Caco-2 (cell line): ENCODE results near the gene SNCA. TPM values are rescaled to one million over a fixed set of nuclear protein-coding genes. Genes with fewer than 3 reads are reported as not detected.

Experiments used
- BruUV-seq: library from RNA; stranded (reverse); fragments of 400-500 nt; replicated peaks from 2 replicates; lab custom pipeline; 2021; lab: Mats Ljungman, UMichigan
- CTCF ChIA-PET: fragments of 300-600 bp; sonication (Branson Sonifier 250); formaldehyde crosslinking; loops from one replicate; lab custom pipeline; 2022; ENCODE audit warnings: antibody characterized with exemption; lab: Charles Lee
- POLR2A ChIA-PET: fragments of 300-600 bp; sonication (Branson Sonifier 250); formaldehyde crosslinking; loops from one replicate; lab custom pipeline; 2022; ENCODE audit warnings: antibody characterized with exemption; lab: Charles Lee
- DNase-seq, 2 experiments: peaks; one replicate each; pipeline versions ENCODE4 v3.0.0 to v3.0.0-alpha.2; 2020 to 2022
- H3K27me3 ChIP-seq: replicated peaks from 2 replicates; pipeline ENCODE4 v1.6.0; 2011; ENCODE audit warnings: low read length; ENCODE audit not compliant: control insufficient read depth, insufficient read depth
- H3K36me3 ChIP-seq: 2 replicates; pipeline ENCODE4 v1.5.1; 2011; ENCODE audit warnings: low read length; ENCODE audit not compliant: control insufficient read depth, insufficient read depth
- H3K4me1 ChIP-seq: fragments of 250-450 bp; sonication (Bioruptor Pico); 2 replicates; pipeline ENCODE4 v1.5.1; 2020; ENCODE audit warnings: mild to moderate bottlenecking
- H3K4me3 ChIP-seq: 2 replicates; pipeline ENCODE4 v1.5.1; 2011; ENCODE audit warnings: low read depth, mild to moderate bottlenecking, control low read depth, low read length
- H3K9me3 ChIP-seq: fragments of 250-450 bp; sonication (Bioruptor Pico); 2 replicates; pipeline ENCODE4 v1.5.1; 2020; ENCODE audit warnings: mild to moderate bottlenecking, moderate library complexity
- H3K27ac Mint-ChIP-seq: one replicate; pipeline ENCODE4 v1.8.0; 2022; ENCODE audit warnings: mixed read lengths; ENCODE audit not compliant: unreplicated experiment
- H3K27me3 Mint-ChIP-seq: one replicate; pipeline ENCODE4 v1.8.0; 2022; ENCODE audit warnings: mixed read lengths; ENCODE audit not compliant: insufficient read depth, unreplicated experiment
- H3K36me3 Mint-ChIP-seq: one replicate; pipeline ENCODE4 v1.8.0; 2022; ENCODE audit warnings: mild to moderate bottlenecking, mixed read lengths; ENCODE audit not compliant: insufficient read depth, unreplicated experiment
- H3K4me1 Mint-ChIP-seq: one replicate; pipeline ENCODE4 v1.8.0; 2022; ENCODE audit warnings: low read depth, mixed read lengths; ENCODE audit not compliant: unreplicated experiment
- H3K4me3 Mint-ChIP-seq: one replicate; pipeline ENCODE4 v1.8.0; 2022; ENCODE audit warnings: mild to moderate bottlenecking, moderate library complexity, mixed read lengths; ENCODE audit not compliant: unreplicated experiment
- H3K9me3 Mint-ChIP-seq: one replicate; pipeline ENCODE4 v1.8.0; 2022; ENCODE audit warnings: mixed read lengths; ENCODE audit not compliant: unreplicated experiment
- intact Hi-C: fragments of 100-400 bp; cut with micrococcal nuclease; formaldehyde crosslinking; loops from one replicate; pipeline ENCODE4 v1.10.0; 2022; ENCODE audit not compliant: unreplicated experiment
- total RNA-seq: library from RNA; stranded (reverse); gene quantifications from 2 replicates; pipeline ENCODE4 v1.2.3, GENCODE V29; 2022
- TF ChIP-seq, protein P1 (sequence below), 2 experiments: fragments of 200-600 bp in 1 of 2; IDR thresholded peaks; 1 replicate in 1 of 2; 2 replicates in 1 of 2; pipeline versions ENCODE4 v1.5.1 to v1.8.0; 2011 to 2022; ENCODE audit warnings: antibody characterized with exemption in 1 of 2, control low read depth in 1 of 2, inconsistent platforms in 1 of 2, low read depth in 1 of 2, low read length in 1 of 2, mild to moderate bottlenecking in 1 of 2, moderate library complexity in 1 of 2; ENCODE audit not compliant: insufficient read depth in 1 of 2, severe bottlenecking in 1 of 2, unreplicated experiment in 1 of 2

Gene SNCA
- total RNA-seq, 1 experiment from 2014 or later = 8.4 TPM

DNA sequence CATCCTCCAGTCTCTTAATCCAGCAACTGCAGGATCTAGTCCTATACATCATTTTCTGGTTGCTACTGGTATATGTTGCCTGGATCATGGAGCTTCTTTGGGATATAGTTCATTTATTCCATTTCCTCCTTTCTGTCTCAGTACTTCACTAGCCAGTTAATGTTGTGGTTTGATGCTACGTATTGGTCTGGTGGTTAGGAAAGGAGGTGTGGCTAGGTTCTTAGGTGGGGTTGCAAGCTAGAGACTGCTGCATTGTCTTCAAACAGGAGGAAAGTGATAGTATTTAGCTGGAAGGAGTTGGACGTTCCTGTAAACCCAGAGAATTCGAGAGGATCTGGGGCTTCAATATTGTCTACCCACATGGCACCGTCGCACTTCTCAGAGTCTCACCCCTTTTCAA lies 129.5 kb downstream of the SNCA start:
- no peaks in the 10 kb centered on the region for H3K27me3 ChIP-seq
- no peak for DNase-seq
- Mint-ChIP-seq H3K27me3 (no peaks in the 10 kb centered on the region), H3K36me3 (no peaks in the 10 kb centered on the region), H3K4me1 (peaks cover 7% of the 10 kb centered on the region), H3K9me3 (no peaks in the 10 kb centered on the region), H3K27ac (no peak overlapping the region), H3K4me3 (no peak overlapping the region)
- TF ChIP-seq, protein P1, sequence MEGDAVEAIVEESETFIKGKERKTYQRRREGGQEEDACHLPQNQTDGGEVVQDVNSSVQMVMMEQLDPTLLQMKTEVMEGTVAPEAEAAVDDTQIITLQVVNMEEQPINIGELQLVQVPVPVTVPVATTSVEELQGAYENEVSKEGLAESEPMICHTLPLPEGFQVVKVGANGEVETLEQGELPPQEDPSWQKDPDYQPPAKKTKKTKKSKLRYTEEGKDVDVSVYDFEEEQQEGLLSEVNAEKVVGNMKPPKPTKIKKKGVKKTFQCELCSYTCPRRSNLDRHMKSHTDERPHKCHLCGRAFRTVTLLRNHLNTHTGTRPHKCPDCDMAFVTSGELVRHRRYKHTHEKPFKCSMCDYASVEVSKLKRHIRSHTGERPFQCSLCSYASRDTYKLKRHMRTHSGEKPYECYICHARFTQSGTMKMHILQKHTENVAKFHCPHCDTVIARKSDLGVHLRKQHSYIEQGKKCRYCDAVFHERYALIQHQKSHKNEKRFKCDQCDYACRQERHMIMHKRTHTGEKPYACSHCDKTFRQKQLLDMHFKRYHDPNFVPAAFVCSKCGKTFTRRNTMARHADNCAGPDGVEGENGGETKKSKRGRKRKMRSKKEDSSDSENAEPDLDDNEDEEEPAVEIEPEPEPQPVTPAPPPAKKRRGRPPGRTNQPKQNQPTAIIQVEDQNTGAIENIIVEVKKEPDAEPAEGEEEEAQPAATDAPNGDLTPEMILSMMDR (IDR thresholded peaks at IDR 0.05; ENCODE audit: insufficient read depth in 1 of 2, low read depth in 1 of 2, low read length in 1 of 2, severe bottlenecking in 1 of 2, unreplicated experiment in 1 of 2) = no peak
- ChIA-PET POLR2A (no interaction called here), CTCF (no interaction called here)
- H3K4me3 ChIP-seq = no peak overlapping the region
- no peaks in the 10 kb centered on the region for H3K9me3 ChIP-seq
- H3K4me1 ChIP-seq = 0 out of 2 replicates have a peak, but pooled peaks cover 5% of the 10 kb centered on the region
- intact Hi-C loops = no loop called here
- H3K36me3 ChIP-seq = no peaks in the 10 kb centered on the region
- no TSS peak for BruUV-seq

DNA sequence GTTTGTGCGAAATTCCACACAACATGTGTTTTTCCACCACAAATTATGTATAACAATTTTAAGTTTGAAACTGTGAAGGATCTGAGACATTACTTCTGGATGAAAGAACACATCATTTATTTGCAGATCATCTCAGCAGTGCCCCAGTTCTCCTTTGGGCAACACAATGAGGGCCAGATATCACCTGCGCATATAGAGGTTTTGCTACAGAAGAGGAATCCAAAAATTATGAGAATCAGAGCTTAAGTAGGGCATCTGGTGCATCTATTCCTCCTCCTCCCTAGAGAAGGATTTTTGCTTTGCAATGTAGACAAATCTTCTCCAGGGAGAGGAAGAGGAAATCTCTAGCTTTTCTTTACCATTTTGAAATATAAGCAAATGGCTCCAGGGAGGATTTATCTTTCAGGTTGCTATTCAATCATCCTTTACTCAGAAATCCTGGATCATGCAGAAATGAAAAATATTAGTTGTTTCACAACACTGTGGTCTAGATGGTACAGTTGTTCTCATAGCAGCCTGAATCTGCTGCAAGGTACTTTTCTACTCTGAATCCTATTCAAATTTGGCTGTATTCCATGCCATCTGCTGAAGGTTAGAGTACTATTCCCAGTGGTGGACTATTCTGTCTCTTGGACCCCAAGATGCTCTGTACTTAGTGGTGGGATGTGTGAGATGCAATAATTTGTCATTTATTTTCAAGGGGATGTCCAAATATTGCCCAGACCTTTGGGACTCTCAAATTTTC lies 132.1 kb downstream of the SNCA start:
- BruUV-seq = no TSS peak
- H3K9me3 Mint-ChIP-seq = no peaks in the 10 kb centered on the region

DNA sequence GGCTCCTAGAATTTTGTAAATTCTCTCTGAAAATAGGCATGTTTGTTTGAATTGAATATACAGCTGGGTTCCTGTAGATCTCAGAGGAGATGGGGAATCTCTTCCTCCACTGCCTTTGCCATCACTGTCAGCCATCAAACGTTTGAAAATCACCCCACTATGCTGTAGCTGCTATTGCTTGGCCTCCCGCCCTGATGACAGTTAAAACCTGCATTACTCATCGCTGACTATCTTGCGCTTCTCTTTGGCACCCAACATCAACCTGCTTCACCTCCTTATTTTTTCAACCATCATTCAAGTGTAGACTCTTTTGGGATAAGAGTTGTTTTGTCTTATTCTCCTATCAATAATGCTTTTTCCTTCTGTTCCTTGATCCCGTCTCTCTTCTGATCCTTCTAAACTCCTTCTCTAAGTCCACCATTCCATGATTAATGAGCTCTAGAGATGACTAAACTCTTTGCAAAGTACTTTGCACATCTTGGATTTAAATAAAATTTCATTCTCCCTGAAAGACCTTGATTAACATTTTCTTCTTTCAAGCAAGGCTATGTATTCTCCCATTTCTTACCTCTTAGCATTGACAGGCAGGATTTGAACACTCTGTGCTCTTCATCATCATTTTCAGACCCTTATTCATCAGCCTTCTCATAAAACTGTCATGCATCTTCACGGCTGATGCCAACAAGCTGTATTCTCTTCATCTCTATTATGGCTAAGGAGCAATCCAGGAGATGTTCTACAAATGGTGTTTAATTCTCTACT lies 133.0 kb downstream of the SNCA start:
- Mint-ChIP-seq H3K27me3 (no peaks in the 10 kb centered on the region), H3K27ac (no peak overlapping the region), H3K9me3 (no peaks in the 10 kb centered on the region), H3K4me3 (no peak overlapping the region), H3K4me1 (peaks cover 2% of the 10 kb centered on the region), H3K36me3 (no peaks in the 10 kb centered on the region)
- Histone ChIP-seq H3K4me3 (no peak overlapping the region), H3K4me1 (0 out of 2 replicates have a peak, but pooled peaks cover 5% of the 10 kb centered on the region), H3K36me3 (no peaks in the 10 kb centered on the region), H3K27me3 (no peaks in the 10 kb centered on the region), H3K9me3 (no peaks in the 10 kb centered on the region)
- no TSS peak for BruUV-seq
- no peak for DNase-seq
- intact Hi-C loops = no loop called here
- ChIA-PET CTCF (no interaction called here), POLR2A (no interaction called here)
- TF ChIP-seq, protein P1 (IDR thresholded peaks at IDR 0.05; ENCODE audit: insufficient read depth in 1 of 2, low read depth in 1 of 2, low read length in 1 of 2, severe bottlenecking in 1 of 2, unreplicated experiment in 1 of 2) = no peak

More for the DNA sequence above, 132.1 kb downstream of the SNCA start:
- TF ChIP-seq, protein P1 (IDR thresholded peaks at IDR 0.05; ENCODE audit: insufficient read depth in 1 of 2, low read depth in 1 of 2, low read length in 1 of 2, severe bottlenecking in 1 of 2, unreplicated experiment in 1 of 2) = no peak
- H3K27me3 Mint-ChIP-seq = no peaks in the 10 kb centered on the region
- no peaks in the 10 kb centered on the region for H3K9me3 ChIP-seq
- no peaks in the 10 kb centered on the region for H3K36me3 ChIP-seq
- no peak for DNase-seq
- no peak overlapping the region for H3K27ac Mint-ChIP-seq
- intact Hi-C loops = no loop called here
- ChIA-PET POLR2A (no interaction called here), CTCF (no interaction called here)
- 0 out of 2 replicates have a peak, but pooled peaks cover 5% of the 10 kb centered on the region for H3K4me1 ChIP-seq
- no peaks in the 10 kb centered on the region for H3K27me3 ChIP-seq
- no peaks in the 10 kb centered on the region for H3K36me3 Mint-ChIP-seq
- no peak overlapping the region for H3K4me3 ChIP-seq
- H3K4me1 Mint-ChIP-seq = peaks cover 7% of the 10 kb centered on the region
- no peak overlapping the region for H3K4me3 Mint-ChIP-seq
